ENCODE data around the gene PXN.
A peak's percentile ranks its signal among the peaks of the same experiment; 100 is the strongest.
"Not testable (repeated sequence)": the region's sequence is repeated elsewhere in the genome, so short reads cannot be mapped to it uniquely, and the experiment has no call there.

The PXN gene

DNA sequence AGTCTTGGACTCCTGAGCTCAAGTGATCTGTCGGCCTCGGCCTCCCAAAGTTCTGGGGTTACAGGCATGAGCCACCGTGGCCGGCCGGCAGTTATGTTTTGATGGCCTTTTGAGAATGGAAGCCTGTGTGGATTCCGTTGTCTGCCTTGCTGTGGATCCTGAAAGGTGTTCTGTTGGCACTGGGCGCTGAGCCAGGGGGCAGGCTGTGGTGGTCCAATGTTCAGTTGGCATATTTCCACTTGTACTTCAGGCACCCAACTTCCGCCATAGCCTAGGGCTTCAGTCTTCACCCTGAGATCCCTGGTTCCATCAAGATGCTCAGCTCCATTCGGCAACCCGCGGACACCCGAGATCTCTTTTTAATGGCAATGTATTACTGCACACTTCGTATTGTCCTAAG, 58.3 kb downstream of the PXN start:
- no peak for DNase-seq

DNA sequence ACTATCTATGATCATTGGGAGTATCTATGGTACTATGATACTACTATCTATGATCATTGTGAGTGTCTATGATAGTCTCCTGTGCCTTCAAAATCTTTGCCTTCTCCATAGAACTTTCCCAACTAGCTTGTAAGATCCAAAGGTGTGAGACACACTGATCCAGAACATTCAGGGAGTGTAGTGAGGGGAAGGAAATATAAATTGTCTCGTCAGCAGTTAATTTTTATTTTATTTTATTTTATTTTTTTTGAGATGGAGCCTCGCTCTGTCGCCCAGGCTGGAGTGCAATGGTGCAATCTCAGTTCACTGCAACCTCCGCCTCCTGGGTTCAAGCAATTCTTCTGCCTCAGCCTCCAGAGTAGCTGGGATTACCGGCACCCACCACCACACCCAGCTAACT, 58.7 kb downstream of the PXN start:
- not testable (repeated sequence) for DNase-seq

DNA sequence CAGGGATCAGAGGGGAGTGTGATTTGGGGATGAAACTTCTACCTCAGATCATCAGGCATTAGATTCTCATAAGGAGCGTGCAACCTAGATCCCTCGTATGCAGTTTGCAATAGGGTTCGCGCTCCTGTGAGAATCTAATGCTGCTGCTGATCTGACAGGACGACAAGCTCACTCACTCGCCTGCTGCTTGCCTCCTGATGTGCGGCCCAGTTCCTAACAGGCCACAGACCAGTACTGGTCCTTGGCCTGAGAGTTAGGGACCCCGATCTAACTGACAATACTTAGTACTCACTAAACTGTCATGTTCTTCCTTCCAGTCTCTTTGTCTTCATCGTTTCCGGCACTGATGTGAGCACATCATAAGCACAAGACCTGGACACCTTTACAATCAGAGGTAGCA, 59.3 kb downstream of the PXN start:
- DNase-seq, result no peak

- DNase-seq, result no peak
Observed at GRCh38 chr12:120204171-120204570, 61.4 kb downstream of the PXN start.

DNA sequence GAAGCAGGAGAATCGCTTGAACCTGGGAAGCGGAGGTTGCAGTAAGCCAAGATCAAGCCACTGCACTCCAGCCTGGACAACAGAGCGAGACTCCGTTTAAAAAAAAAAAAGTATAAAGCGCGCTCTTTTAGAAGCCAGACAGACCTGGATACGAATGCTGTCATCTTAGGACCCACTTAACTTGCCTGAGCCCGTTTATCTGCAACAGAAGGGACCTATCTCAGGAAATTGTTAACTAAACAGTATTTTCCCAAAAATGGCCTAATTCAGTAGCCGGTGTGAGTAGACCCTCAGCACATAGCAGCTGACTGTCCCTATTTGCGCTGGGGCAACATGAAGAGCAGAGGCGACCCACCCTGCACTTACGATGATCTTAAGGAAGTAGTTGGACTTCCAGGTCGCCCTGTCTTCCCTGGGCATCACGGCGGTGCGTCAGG, 65.1 kb downstream of the PXN start:
- DNase-seq, result no peak

DNA sequence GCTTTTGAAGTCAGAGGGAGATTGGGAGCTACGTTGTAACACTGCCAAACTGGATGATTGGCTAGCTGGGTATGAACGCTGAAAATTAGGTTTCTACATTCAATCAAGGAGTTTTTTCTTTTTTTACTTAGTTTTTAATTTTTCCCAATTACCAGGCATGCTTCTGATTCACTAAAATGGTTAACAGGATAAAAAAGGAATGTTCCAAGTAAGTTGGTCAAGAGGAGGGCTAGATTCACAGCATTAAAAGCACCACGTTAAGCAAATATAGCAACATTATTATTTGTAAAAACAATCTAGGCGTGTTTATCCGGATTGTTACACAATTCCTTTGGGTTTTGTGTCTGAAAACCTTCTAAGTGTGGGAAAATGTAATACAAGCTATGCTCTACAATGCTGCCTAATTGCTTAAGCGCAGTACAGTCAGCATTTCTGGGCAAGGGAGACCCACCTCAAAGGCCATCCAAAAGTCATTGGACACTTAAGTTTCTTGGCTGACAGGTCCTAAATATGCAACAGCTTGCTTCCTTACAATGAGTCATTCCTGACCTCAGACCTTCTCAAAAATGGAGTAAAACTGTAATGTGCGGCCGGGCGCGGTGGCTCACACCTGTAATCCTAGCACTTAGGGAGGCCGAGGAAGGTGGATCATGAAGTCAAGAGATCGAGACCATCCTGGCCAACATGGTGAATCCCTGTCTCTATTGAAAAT, 65.8 kb downstream of the PXN start:
- DNase-seq, result peak; percentile 38

DNA sequence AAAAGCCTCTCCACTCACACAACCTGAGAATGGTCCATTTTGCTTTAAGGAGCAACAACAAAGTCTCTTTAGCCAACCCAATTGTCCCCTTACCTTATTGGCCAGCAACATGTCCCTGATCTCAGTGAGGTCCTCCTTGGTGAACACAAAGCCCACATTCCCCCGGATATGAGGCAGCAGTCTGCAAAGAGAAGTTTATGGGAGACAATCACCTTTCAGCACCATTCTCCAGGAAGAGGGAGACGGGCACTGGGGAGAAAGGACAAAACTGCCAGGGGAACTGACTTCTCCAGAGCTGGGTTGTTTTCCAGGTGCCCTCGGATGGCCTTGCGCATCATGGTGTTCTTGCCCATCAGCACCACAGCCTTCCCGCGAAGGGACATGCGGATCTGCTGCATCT, 66.5 kb downstream of the PXN start:
- no peak for DNase-seq

DNA sequence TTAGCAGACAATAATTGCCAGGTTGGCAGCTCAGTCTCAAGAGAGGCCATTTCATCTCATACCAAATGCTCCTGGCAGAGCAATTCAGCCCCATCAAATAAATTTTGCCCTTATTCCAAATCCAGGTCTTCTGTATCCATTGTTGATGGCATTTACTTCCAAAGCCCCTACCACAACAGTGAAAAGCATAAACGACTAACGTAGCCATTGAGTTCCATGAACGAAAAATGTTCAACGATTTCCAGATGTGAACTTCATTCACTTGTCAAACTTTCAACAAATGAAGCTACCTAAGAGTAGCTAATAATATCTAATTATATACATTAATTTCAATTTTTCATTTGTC, 68.0 kb downstream of the PXN start:
- no peak for DNase-seq

DNA sequence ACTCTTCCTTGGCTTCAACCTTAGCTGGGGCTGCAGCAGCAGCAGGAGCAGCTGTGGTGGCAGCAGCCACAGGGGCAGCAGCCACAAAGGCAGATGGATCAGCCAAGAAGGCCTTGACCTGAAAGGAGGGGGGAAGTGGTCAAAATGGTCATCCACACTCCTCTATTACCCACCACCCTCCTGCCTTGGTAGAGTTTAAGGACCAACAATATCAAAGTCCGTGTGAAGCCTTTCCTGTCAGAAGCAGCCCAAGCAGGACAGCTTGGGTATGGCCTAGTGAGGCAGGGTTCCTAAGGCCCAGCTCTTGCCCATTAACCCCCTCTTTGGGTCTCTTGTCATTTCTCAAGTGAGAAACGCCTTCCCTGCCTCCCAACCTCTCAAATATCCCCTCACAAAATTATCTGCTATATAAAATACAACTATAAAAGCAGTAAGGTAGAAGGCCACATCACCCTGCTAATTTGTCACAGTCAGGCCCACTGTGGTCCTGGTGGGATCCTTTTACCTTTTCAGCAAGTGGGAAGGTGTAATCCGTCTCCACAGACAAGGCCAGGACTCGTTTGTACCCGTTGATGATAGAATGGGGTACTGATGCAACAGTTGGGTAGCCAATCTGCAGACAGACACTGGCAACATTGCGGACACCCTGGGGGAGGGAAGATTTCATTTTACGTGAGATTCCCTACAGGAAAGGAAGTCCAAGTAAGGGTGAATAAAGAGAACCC, 68.6 kb downstream of the PXN start:
- not testable (repeated sequence) for DNase-seq

- DNase-seq, result no peak
Observed at GRCh38 chr12:120196363-120196762, 69.2 kb downstream of the PXN start.

GRCh38 chr12:120194534-120195395, 70.8 kb downstream of the PXN start, which contains the start of gene GCN1:
TSS of gene GCN1 (minus strand) at chr12:120194715. CDS start at chr12:120194697, 18 bp downstream.
- peak; percentile 79 for DNase-seq

GRCh38 chr12:120194226-120194533, 71.3 kb downstream of the PXN start:
- DNase-seq, result no peak

GRCh38 chr12:120193286-120193685, 72.2 kb downstream of the PXN start:
- DNase-seq, result not testable (repeated sequence)

- no peak for DNase-seq
Observed at GRCh38 chr12:120190985-120191480, 74.5 kb downstream of the PXN start.

DNA sequence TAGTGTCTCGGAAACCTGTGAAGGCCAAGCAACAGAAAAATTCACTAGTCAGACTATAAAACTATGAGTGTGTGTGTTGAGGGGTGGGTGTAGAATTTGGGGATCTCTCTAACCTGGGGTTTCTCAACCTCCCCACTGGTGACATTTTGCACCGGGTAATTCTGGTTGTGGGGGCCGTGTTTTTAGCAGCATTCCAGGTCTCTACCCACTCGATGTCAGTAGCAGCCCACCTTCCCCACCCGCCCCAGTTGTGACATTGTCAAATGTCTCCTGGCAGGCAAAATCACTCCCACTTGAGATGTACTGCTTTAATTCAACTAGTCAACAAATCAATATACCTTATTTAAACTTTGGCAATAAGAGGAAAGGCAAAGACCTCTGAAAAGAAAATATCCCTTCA, 75.1 kb downstream of the PXN start:
- no peak for DNase-seq

DNA sequence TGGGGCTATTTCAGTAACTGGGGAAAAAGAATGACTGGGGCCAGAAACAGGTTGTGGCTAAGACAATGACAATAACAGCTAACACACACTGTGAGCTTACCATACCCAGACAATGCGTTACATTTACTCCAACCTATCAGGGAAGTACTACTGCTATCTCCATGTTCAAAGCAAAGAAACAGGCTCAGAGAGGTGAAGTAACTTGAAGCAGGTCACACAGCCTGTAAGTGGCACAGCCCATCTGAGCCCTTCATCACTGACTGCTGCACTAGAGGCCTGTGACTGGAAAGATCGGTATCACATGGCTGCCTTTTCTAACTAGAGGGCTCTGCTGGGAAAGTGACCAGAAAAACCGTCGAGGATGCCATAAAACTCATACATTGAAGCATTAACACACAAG, 78.9 kb downstream of the PXN start:
- no peak for DNase-seq

DNA sequence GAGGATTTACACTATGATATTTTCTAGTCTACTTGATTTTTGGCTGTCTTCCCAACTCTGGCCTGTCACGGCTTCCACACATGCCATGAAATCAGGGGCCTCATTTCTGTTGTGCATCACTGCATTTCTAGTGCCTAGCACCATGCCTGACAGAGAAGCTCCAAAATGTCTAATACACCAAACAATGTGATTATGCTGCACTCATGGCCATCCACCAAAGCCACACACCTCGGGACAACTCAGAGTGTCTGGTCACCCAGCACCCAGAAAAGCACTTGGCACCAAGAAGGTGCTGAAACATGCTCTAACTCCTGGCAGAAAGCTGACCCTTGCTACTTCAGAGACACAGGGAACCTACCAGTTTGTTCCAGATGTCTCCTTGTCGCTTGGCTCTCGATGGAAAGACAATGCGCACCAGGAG, 82.3 kb downstream of the PXN start:
- DNase-seq, result no peak

DNA sequence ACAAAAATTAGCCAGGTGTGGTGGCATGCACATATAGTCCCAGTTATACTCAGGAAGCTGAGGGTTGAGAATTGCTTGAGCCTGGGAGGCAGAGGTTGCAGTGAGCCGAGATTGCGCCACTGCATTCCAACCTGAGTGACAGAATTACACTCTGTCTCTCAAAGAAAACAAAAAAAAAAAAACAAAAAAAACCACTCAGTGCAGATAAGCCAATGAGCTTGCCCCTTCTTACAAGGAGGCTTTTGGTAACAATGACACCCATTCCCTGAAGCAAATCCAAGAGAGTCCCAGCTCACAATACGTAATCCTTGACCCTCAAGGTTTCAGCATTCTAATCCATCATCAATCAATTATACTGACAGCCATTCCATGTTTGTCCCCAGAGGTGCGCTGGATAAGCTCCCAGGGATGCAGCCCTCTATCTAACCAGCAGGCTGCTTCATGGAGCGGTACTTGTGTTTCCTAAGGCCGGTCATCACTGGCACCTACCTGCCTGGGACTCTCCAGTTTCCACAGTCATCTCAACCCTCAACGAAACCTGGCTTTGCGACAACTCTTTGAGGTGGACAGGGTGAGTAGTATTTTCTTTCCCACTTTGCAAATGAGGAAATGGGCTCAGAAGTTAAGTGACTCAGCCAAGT, 83.4 kb downstream of the PXN start:
- DNase-seq, result no peak

GRCh38 chr12:120180975-120181374, 84.6 kb downstream of the PXN start:
- no peak for DNase-seq

DNA sequence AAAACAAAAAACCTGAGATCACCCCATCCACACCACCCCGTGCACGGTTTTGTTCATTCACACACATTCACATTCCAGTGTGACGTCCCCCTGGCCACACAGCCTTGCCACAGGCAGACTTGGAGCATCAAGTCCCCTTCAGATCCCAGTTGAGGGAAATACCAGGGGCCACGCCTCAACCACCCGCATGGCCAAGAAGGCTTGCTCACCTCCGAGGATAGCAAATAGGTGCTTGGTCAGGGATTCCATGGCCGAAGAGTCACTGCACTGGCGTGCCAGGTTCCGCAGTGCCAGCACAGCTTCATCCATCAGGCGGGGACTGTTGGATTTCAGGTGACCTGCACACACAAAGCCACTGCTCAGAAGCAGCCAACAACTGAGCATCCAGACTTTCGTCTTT, 90.0 kb downstream of the PXN start:
- DNase-seq, result no peak

- no peak for DNase-seq
Observed at GRCh38 chr12:120175062-120175461, 90.5 kb downstream of the PXN start.

DNA sequence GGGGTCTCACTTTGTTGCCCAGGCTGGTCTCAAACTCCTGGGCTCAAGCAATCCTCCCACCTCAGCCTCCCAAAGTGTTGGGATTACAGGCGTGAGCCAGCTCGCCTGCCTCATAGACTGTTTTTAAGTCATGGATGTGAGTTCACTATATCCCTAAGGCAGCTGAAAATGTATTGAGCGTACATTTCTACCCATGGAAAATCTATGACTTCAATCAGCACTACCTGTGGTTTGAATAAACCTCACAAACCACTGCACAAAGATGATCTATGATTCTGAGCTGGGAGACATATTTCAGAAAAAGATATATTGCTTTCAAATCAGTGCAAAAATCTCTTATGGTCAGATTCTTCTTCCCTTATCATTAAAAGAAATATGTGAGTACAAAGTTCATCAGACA, 93.5 kb downstream of the PXN start:
- DNase-seq, result no peak

GRCh38 chr12:120170631-120171030, 94.9 kb downstream of the PXN start:
- DNase-seq, result no peak

Measured in fibroblast of skin of abdomen (primary cell).